Glomerular visceral epithelial cell (primary cell): ENCODE results near the gene ATXN7L1.

Experiments
- DNase-seq: peaks from one replicate; pipeline ENCODE4 v3.0.0-alpha.2; 2016; ENCODE audit errors: extremely low spot score

The ATXN7L1 gene

GRCh38 chr7:105648561-105649401 lies 227.6 kb downstream of the ATXN7L1 start:
- no peak for DNase-seq

- DNase-seq = no peak
These were observed 228.8 kb downstream of the ATXN7L1 start for GRCh38 chr7:105647591-105647990.

GRCh38 chr7:105644937-105645336 lies 231.5 kb downstream of the ATXN7L1 start:
- DNase-seq = no peak

GRCh38 chr7:105643851-105644250 lies 232.5 kb downstream of the ATXN7L1 start:
- DNase-seq = no peak

GRCh38 chr7:105643384-105643783 lies 233.0 kb downstream of the ATXN7L1 start:
- DNase-seq = no peak

- DNase-seq = no peak
These were observed 234.1 kb downstream of the ATXN7L1 start for GRCh38 chr7:105642264-105642663.

- no peak for DNase-seq
These were observed 235.2 kb downstream of the ATXN7L1 start for GRCh38 chr7:105640956-105641810.

- no peak for DNase-seq
These were observed 236.5 kb downstream of the ATXN7L1 start for GRCh38 chr7:105639667-105640493.

GRCh38 chr7:105638902-105639495 lies 237.4 kb downstream of the ATXN7L1 start:
- no peak for DNase-seq

GRCh38 chr7:105638334-105638733 lies 238.1 kb downstream of the ATXN7L1 start:
- DNase-seq = no peak

GRCh38 chr7:105637755-105638154 lies 238.6 kb downstream of the ATXN7L1 start:
- DNase-seq = no peak

GRCh38 chr7:105636982-105637381 lies 239.4 kb downstream of the ATXN7L1 start:
- no peak for DNase-seq

GRCh38 chr7:105635197-105635596 lies 241.2 kb downstream of the ATXN7L1 start:
- no peak for DNase-seq

- no peak for DNase-seq
These were observed 250.4 kb downstream of the ATXN7L1 start for GRCh38 chr7:105625986-105626385.

- DNase-seq = no peak
These were observed 252.5 kb downstream of the ATXN7L1 start for GRCh38 chr7:105623906-105624305.

GRCh38 chr7:105623378-105623777 lies 253.0 kb downstream of the ATXN7L1 start:
- DNase-seq = no peak

GRCh38 chr7:105622106-105622731 lies 254.2 kb downstream of the ATXN7L1 start:
- DNase-seq = no peak

GRCh38 chr7:105621617-105622016 lies 254.8 kb downstream of the ATXN7L1 start:
- DNase-seq = no peak

- no peak for DNase-seq
These were observed 255.2 kb downstream of the ATXN7L1 start for GRCh38 chr7:105621176-105621575.

- no peak for DNase-seq
These were observed 256.8 kb downstream of the ATXN7L1 start for GRCh38 chr7:105619590-105619989.

GRCh38 chr7:105618016-105618296 lies 258.4 kb downstream of the ATXN7L1 start:
- DNase-seq = no peak
